SK-N-SH treated with all-trans-retinoic acid at 6 μM for 48 hours (cell line): ENCODE results near the gene FBXL5.

Source experiments
- BACH2 ChIP-seq: fragments of 250-450 bp; sonication (Bioruptor Pico); IDR thresholded peaks from 2 replicates; pipeline ENCODE4 v1.9.0; 2021; ENCODE audit warnings: mild to moderate bottlenecking, borderline replicate concordance
- CSRNP3 ChIP-seq: fragments of 250-450 bp; sonication (Bioruptor Pico); IDR thresholded peaks from 2 replicates; pipeline ENCODE4 v1.5.1; 2021; ENCODE audit warnings: mild to moderate bottlenecking, moderate library complexity
- ISL1 ChIP-seq: fragments of 250-450 bp; sonication (Bioruptor Pico); IDR thresholded peaks from 2 replicates; pipeline ENCODE4 v2.1.2; 2022; ENCODE audit warnings: mild to moderate bottlenecking, moderate library complexity
- SNAI2 ChIP-seq: fragments of 250-450 bp; sonication (Bioruptor Pico); IDR thresholded peaks from 2 replicates; pipeline ENCODE4 v1.5.0; 2020; ENCODE audit warnings: mild to moderate bottlenecking, moderate library complexity
- ZC3H10 ChIP-seq: fragments of 250-450 bp; sonication (Bioruptor Pico); IDR thresholded peaks from 2 replicates; pipeline ENCODE4 v1.5.1; 2021; ENCODE audit warnings: mild to moderate bottlenecking, moderate library complexity
- ZFP3 ChIP-seq: fragments of 250-450 bp; sonication (Bioruptor Pico); IDR thresholded peaks from 2 replicates; pipeline ENCODE4 v1.5.0; 2020; ENCODE audit warnings: mild to moderate bottlenecking, moderate library complexity
- TF ChIP-seq, protein P1 (sequence below): fragments of 250-450 bp; sonication (Bioruptor Pico); IDR thresholded peaks from 2 replicates; pipeline ENCODE4 v1.5.1; 2020; ENCODE audit warnings: low read depth, mild to moderate bottlenecking, moderate library complexity
- TF ChIP-seq, protein P2 (sequence below): fragments of 250-450 bp; sonication (Bioruptor Pico); IDR thresholded peaks from 2 replicates; pipeline ENCODE4 v1.8.0; 2020; ENCODE audit warnings: mild to moderate bottlenecking, moderate library complexity, borderline replicate concordance

- TF ChIP-seq, protein P1, sequence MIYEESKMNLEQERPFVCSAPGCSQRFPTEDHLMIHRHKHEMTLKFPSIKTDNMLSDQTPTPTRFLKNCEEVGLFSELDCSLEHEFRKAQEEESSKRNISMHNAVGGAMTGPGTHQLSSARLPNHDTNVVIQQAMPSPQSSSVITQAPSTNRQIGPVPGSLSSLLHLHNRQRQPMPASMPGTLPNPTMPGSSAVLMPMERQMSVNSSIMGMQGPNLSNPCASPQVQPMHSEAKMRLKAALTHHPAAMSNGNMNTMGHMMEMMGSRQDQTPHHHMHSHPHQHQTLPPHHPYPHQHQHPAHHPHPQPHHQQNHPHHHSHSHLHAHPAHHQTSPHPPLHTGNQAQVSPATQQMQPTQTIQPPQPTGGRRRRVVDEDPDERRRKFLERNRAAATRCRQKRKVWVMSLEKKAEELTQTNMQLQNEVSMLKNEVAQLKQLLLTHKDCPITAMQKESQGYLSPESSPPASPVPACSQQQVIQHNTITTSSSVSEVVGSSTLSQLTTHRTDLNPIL (CRISPR knock-in tag) = peak; percentile 79; the same call in 1 of the 2 replicates
- TF ChIP-seq CSRNP3 (CRISPR knock-in tag) = no peak
- no peak for TF ChIP-seq BACH2 (CRISPR knock-in tag)
- no peak for TF ChIP-seq SNAI2 (CRISPR knock-in tag)
- TF ChIP-seq ZFP3 (CRISPR knock-in tag) = no peak
- TF ChIP-seq, protein P2, sequence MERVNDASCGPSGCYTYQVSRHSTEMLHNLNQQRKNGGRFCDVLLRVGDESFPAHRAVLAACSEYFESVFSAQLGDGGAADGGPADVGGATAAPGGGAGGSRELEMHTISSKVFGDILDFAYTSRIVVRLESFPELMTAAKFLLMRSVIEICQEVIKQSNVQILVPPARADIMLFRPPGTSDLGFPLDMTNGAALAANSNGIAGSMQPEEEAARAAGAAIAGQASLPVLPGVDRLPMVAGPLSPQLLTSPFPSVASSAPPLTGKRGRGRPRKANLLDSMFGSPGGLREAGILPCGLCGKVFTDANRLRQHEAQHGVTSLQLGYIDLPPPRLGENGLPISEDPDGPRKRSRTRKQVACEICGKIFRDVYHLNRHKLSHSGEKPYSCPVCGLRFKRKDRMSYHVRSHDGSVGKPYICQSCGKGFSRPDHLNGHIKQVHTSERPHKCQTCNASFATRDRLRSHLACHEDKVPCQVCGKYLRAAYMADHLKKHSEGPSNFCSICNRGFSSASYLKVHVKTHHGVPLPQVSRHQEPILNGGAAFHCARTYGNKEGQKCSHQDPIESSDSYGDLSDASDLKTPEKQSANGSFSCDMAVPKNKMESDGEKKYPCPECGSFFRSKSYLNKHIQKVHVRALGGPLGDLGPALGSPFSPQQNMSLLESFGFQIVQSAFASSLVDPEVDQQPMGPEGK = no peak
- no peak for TF ChIP-seq ZC3H10 (CRISPR knock-in tag)
- peak; percentile 72 for TF ChIP-seq ISL1 (CRISPR knock-in tag)
Measured at GRCh38 chr4:15690020-15690809, 35.1 kb upstream of the FBXL5 start.
